NB4 (cell line): Measurements from ENCODE around the gene CFAP57.

Experiments
- CTCF ChIP-seq: IDR thresholded peaks from one replicate; pipeline ENCODE4 v1.5.1; 2012; ENCODE audit warnings: low read depth, low read length
- MAX ChIP-seq: IDR thresholded peaks from 2 replicates; pipeline ENCODE4 v1.6.1; 2011; ENCODE audit warnings: low read depth, low read length
- MYC ChIP-seq: IDR thresholded peaks from 2 replicates; pipeline ENCODE4 v1.6.1; 2011; ENCODE audit warnings: low read depth, low read length
- POLR2A ChIP-seq: IDR thresholded peaks from 2 replicates; pipeline ENCODE4 v1.6.1; 2011; ENCODE audit warnings: mild to moderate bottlenecking; ENCODE audit not compliant: insufficient read length; ENCODE audit errors: extremely low read depth

GRCh38 chr1:43134068-43134467 is 38.1 kb upstream of the CFAP57 start:
- TF ChIP-seq CTCF = no peak
- TF ChIP-seq POLR2A = no peak
- TF ChIP-seq MAX = no peak
- no peak for TF ChIP-seq MYC
